SU-DHL-6 (cell line): Measurements from ENCODE around the gene SLC25A13.

Source experiments
- EZH2phosphoT487 ChIP-seq: fragments of 200-600 bp; sonication (generic), shearing (Covaris generic); conservative IDR thresholded peaks from 2 replicates; pipeline ENCODE4 v1.6.1; 2018; ENCODE audit warnings: mild to moderate bottlenecking, antibody characterized with exemption, low read length, moderate library complexity, mixed read lengths
- TF ChIP-seq, protein P1 (sequence below): fragments of 200-600 bp; sonication (generic); IDR thresholded peaks from one replicate; pipeline ENCODE4 v1.5.1; 2017; ENCODE audit warnings: antibody characterized with exemption, mild to moderate bottlenecking, low read length, moderate library complexity; ENCODE audit not compliant: insufficient read depth, poor library complexity, severe bottlenecking

DNA sequence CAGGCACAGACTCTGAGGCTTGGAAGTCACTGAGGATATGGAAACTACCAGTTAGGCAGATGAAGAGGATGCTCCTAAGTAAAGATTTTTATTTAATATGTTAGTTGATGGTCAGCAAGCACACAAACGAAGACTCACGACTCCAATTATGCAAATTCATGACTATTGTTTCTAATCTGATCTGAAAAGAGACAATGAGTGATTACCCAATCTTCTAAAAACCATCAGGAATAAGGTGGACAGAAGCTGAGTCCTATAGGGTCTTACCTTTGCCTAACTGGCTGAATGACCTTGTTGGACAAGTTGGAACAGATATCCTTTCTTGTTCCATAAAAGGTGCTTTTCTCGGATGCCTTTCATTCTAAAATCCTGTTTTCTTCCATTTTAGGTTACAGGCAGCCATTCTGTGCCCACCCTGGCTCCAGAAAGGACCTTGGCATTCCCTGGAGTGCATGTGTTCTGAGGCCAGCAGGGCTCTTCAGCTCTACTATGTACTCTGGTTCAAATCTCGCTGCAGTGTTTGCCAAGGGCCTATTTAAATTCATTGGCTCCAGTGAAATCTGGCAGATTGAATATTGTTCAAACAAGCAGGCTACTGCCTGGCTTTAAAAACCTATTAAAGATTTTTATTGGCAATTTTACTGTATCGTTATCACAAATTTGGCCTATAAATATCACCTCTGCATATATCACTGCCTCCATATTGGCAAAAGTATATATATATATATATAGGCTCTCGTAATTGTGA lies 77.5 kb downstream of the SLC25A13 start:
- TF ChIP-seq, protein P1, sequence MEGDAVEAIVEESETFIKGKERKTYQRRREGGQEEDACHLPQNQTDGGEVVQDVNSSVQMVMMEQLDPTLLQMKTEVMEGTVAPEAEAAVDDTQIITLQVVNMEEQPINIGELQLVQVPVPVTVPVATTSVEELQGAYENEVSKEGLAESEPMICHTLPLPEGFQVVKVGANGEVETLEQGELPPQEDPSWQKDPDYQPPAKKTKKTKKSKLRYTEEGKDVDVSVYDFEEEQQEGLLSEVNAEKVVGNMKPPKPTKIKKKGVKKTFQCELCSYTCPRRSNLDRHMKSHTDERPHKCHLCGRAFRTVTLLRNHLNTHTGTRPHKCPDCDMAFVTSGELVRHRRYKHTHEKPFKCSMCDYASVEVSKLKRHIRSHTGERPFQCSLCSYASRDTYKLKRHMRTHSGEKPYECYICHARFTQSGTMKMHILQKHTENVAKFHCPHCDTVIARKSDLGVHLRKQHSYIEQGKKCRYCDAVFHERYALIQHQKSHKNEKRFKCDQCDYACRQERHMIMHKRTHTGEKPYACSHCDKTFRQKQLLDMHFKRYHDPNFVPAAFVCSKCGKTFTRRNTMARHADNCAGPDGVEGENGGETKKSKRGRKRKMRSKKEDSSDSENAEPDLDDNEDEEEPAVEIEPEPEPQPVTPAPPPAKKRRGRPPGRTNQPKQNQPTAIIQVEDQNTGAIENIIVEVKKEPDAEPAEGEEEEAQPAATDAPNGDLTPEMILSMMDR = no peak
- TF ChIP-seq EZH2phosphoT487 = no peak
